Measurements from ENCODE around the gene APMAP.

DNA sequence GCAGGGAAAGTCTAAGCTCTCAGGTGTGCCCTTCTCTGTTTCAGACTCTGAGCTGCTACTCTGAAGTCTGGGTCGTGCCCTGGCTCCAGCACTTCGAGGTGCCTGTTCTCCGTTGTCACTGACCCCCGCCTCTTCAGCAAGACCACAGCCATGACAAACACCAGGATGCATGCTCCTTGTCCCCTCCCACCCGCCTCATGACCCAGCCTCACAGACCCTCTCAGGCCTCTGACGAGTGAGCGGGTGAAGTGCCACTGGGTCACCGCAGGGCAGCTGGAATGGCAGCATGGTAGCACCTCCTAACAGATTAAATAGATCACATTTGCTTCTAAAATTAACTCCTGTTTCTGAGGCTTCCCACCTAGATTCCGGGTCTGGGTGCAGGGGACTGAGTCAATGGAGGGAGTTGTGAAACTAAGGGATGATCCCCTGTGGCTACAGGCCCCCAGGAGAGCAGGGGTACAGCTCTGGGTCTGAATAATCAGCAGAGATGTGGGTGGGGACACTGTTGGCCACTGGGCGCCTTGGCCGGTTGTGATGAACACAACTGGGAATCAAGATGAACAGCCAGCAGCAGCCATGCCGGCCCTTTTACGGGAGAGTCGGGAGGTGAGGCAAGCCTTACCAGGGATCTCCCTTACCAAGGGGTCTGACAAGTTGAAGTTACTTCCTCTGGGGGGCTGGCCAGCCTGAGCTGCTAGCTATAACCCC is 32.8 kb downstream of the APMAP start:
- TF ChIP-seq GABPA (IDR thresholded peaks at IDR 0.05; ENCODE audit: low read depth) (no peak), CHD2 (IDR thresholded peaks at IDR 0.05; ENCODE audit: borderline replicate concordance, low read depth, low read length) (no peak), POLR2A (IDR thresholded peaks at IDR 0.05; ENCODE audit: low read depth, low read length) (no peak), YY1 (IDR thresholded peaks at IDR 0.05; ENCODE audit: low read depth, low read length) (no peak), NR2C1 (IDR thresholded peaks at IDR 0.05) (no peak), NR2C2 (IDR thresholded peaks at IDR 0.05; ENCODE audit: borderline replicate concordance, control insufficient read depth, insufficient read length, low read depth) (no peak), CBX3 (IDR thresholded peaks at IDR 0.05; ENCODE audit: borderline replicate concordance, low read depth) (no peak), RCOR1 (conservative IDR thresholded peaks at IDR 0.05; ENCODE audit: low read depth, low read length) (no peak)
- TF ChIP-seq, protein P1, sequence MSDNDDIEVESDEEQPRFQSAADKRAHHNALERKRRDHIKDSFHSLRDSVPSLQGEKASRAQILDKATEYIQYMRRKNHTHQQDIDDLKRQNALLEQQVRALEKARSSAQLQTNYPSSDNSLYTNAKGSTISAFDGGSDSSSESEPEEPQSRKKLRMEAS (IDR thresholded peaks at IDR 0.05; ENCODE audit: low read depth, low read length) = no peak
- TF ChIP-seq, protein P2, sequence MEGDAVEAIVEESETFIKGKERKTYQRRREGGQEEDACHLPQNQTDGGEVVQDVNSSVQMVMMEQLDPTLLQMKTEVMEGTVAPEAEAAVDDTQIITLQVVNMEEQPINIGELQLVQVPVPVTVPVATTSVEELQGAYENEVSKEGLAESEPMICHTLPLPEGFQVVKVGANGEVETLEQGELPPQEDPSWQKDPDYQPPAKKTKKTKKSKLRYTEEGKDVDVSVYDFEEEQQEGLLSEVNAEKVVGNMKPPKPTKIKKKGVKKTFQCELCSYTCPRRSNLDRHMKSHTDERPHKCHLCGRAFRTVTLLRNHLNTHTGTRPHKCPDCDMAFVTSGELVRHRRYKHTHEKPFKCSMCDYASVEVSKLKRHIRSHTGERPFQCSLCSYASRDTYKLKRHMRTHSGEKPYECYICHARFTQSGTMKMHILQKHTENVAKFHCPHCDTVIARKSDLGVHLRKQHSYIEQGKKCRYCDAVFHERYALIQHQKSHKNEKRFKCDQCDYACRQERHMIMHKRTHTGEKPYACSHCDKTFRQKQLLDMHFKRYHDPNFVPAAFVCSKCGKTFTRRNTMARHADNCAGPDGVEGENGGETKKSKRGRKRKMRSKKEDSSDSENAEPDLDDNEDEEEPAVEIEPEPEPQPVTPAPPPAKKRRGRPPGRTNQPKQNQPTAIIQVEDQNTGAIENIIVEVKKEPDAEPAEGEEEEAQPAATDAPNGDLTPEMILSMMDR (IDR thresholded peaks at IDR 0.05 in 2 of 3, conservative IDR thresholded peaks at IDR 0.05 in 1 of 3; ENCODE audit: control insufficient read depth in 2 of 3, extremely low read depth in 1 of 3, insufficient read depth in 1 of 3, low read depth in 3 of 3, low read length in 3 of 3) = no peak
- TF ChIP-seq, protein P3, sequence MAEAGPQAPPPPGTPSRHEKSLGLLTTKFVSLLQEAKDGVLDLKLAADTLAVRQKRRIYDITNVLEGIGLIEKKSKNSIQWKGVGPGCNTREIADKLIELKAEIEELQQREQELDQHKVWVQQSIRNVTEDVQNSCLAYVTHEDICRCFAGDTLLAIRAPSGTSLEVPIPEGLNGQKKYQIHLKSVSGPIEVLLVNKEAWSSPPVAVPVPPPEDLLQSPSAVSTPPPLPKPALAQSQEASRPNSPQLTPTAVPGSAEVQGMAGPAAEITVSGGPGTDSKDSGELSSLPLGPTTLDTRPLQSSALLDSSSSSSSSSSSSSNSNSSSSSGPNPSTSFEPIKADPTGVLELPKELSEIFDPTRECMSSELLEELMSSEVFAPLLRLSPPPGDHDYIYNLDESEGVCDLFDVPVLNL (IDR thresholded peaks at IDR 0.05; ENCODE audit: low read depth, low read length) = no peak
